ENCODE data around the gene HDDC2.

The HDDC2 gene

DNA sequence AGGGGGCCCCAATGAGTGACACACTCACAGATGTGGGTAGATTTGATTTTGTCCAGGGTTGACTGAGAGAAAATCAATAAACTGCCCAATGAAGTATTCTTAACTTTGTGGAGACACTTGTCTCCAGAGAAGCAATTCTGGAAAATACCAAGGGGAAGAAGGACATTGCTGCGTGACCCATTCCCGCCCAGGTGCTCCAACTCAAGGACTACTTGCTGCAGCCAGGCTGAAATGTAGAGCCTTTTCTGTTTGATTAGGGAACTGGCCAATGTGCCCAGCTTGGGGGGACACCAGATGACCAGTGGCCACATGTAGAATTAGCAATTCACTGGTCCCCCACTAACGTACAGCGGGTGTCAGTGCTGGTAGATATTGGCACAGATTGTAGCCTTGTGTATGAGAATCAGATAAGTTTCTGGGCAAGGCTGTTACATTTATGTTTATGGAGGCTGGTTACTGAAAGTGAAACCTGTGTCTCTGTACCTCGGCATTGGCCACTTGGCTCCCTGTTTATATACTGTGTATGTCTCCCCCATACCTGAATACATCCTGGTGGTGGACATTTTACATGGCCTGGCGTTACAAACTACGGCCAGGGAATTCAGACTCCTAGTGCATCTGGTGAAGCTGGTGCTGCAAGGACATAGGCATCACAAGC, 32.3 kb downstream of the HDDC2 start:
- DNase-seq, result no peak

DNA sequence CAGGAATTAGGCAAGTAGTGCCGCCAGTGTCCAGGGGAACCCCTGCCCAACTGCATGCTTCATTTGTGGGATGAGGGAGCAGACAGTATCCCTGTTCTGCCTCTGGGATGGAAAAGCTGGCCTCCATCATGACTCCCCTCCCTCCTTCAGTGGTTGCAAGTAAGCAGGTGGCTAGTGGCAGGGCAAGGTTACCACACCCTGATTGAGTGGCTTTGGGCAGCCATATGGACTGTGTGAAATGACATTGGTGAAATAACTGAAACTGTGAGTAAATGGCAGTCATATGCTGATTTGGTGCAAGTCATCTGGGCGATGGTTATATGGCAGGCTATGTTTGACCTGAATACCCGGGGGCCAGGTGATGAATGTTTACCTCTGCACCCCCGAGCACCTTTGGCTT, 33.0 kb downstream of the HDDC2 start:
- no peak for DNase-seq

- no peak for DNase-seq
These were observed 33.8 kb downstream of the HDDC2 start for GRCh38 chr6:125267806-125268523.

DNA sequence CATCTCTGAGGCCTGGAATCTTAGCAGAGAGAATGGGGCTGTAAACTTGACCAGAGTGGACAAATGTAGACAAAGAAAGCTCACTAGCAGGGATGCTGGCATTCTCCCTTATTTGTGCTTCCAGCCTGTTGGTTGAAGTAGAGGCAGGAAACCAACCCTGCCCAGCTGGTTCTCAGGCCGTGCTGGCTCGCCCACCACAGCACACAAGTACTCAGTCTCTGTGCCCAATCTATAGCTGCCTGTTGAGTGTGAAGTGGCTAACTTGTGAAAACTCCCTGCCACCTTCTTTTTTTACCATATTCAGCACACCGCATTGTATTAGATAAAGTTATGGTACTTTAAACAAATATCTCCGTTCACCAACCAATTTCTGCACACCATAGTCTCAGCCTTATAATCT, 37.3 kb downstream of the HDDC2 start:
- no peak for DNase-seq

DNA sequence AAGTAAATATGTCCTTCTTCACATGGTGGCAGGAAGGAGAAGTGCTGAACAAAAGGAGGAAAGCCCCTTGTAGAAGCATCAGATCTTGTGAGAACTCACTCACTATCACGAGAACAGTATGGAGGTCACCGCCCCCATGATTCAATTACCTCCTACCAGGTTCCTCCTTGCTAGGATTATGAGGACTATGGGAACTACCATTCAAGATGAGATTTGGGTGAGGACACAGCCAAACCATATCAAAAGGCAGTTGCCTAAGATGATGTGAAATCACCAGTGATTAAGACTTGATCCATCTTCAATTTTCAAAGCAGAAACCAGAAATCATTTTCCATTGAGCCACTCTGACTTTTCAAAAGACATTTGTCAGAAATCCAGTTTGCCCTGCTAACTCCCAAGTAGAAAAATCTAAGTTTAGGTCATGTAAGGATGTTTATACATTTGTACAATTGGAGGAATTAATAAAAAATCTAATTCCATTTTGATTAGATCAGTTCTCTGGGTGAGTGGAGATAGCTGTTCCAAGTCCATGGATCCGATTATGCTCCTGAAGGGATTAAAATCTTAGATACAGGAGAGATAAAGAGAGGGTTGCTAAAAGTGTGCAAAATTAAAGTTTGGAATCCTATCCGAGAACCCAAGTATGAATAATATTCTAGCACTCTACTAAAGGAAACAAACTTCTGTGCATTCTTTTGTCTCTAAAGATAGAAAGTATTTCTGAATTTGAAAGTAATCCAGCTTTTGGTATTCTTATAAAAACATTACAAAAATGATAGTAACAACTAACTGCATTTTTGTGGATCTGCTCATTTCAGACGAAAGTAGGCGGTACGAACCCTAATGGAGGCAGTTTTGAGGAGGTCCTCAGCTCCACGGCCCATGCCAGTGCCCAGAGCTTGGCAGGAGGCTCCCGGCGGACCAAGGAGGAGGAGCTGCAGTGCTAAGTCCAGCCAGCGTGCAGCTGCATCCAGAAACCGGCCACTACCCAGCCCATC, 39.5 kb downstream of the HDDC2 start:
- no peak for DNase-seq

GRCh38 chr6:125259354-125259736, 42.4 kb downstream of the HDDC2 start:
- DNase-seq, result no peak

GRCh38 chr6:125258651-125259353, 43.0 kb downstream of the HDDC2 start:
- DNase-seq, result no peak

DNA sequence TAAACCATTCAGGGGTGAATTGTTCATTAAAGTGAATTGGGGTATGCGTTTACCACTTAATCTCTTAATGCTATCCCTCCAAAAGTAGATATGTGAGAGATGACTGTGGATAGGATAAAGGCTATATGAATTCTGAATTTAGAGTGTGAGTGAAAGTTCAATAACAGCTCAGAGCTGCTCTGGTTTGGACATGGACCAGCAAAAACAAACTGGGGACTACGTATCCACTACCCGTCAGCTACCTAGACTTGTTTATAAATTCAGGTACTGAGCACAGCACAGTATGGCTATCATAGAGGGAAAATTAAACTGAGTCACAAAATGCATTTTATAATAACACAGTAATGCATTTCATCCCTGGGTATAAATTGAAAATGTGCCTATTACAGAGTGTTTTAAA, 44.4 kb downstream of the HDDC2 start:
- no peak for DNase-seq

DNA sequence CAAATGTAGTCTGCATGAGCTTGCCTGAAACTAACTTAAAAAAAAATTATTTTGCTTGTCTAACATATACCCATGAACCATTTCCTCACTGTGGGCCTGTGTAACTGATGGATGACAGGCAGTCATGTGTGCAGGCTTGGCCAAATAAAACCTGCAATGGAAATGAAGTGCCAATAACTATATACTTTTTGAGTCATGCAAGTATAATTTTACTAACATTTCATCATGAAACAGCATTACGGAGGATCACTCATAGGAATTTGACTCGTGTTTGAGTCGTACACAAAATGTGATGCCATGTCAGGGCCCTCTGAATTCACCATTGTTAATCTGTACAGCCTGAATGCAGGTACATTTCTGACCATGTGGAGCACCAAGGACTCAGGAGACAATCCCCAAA, 46.6 kb downstream of the HDDC2 start:
- no peak for DNase-seq

DNA sequence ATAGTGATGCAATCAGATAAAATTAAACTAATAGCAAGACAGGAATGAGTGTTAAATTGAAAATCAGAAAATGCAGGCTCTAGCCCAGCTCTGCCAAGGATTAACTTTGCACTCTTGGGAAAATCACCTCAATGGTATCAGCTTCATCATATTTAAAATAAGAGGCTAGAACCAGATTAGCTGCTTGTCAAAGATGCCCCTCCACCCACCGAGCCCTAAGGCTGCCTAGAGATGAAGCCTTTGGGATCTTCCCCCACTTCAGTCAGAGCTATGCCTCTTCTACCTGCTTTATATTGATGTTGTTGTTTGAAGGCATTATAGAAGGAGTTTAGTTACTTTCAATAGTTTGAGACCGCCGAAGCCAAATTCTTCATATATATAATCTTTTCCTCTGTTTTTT, 47.4 kb downstream of the HDDC2 start:
- DNase-seq, result no peak

DNA sequence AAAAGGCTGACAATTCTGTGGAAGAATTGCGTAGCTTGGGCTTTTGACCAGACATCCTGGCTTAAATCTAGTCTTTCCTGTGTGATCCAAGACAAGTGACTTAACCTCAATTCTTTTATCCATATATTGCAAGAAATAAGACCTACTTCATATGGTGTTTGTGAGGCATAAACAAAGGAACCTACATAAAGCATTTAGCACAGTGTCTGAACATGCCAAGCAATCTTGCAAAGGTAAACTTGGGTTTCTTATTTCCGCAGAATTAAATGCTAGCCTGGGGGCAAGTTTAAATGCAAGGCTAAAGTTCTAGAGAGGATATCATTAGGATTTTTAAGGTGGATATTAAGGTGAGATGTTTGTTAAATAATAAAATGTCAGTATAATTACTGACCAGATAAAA, 47.9 kb downstream of the HDDC2 start:
- DNase-seq, result no peak

DNA sequence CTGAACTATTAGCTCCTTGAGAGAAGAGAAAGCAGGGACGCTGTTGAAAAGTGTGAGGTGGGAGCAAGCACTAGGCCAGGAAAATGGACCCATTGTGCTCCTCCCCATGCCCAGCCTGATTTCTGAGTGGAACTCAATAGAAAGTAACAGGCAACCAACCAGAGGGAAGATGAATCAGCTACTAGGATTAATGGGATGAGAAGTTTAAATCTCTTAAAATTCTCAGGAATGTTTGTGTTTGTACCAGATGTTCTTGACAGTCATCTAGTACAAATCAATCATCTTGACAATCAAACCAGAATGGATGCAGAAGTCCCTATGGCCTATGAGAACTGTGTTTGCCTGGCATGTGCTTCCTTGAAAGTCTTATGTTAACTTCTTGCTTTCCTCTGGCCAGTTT, 48.9 kb downstream of the HDDC2 start:
- DNase-seq, result no peak

GRCh38 chr6:125251516-125252220, 50.1 kb downstream of the HDDC2 start:
- no peak for DNase-seq

- DNase-seq, result no peak
These were observed 51.3 kb downstream of the HDDC2 start for GRCh38 chr6:125250511-125250910.

DNA sequence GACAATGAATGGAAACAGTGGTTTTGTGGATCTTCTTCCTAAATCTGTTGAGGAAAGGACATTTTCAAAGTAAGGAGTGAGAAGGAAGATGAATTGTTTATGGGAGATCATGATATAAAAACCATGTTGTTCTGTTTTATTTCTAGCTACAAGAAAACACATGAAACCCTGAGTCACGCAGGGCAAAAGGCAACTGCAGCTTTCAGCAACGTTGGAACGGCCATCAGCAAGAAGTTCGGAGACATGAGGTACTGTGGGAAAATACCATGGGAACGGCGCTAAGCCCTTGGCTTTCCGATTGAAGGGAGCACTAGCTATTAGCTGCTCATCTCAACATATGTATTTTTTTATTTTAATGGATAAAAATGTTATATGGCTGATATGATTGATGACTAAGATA, 53.6 kb downstream of the HDDC2 start:
- DNase-seq, result no peak

DNA sequence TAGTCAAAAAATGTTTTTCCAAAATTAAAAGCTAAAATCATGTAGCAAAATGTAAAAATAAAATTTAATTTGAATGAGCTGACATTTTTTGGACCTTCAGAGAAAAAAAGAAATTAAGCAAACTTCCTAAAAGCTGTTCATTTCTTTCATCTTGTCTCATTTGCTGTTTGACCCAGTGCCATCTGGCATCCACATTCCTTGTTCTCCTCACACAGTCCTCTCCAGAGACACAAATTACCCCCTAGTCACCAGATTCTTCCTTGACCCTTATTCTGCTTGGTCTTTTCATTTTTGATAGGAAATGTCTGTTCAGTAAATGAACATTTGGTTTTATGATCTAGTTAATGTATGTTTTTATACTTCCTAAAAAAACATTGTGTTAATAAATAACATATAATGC, 55.2 kb downstream of the HDDC2 start:
- DNase-seq, result no peak

DNA sequence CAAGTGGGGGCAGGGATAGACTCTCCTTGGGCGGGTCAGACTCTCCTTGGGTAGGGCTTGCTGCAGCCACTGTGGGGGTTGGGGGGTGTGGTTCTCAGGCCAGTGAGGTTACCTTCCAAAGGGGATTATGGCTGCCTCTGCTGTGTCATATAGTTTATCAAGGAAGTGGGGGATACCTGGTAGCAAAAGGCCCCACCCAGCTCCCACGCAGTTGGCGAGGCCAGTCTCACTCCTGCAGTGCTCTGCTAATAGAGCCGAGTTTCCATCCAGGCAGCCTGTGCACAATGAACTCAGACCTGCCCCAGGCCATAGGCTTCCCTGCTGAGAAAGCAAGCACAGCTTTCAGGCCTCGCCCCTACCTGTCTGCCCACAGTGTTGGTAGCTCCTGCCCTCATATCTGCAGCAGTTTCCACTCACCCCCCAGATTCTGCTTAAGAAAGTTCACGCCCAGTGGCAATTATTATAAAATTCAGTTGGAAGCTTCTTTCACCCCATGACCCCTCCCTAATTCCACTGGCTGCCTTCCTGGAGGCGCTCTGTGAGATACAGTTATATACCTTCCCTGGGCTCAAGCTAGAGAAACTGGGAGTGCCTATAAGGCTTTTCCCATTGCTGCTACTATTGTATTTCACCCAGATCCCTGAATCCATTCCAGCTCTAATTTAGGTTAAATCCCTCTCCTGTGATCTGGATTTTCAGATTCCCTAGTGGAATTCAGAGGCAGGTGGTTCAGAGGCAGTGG, 56.1 kb downstream of the HDDC2 start:
- no peak for DNase-seq

GRCh38 chr6:125245109-125245508, 56.7 kb downstream of the HDDC2 start:
- DNase-seq, result no peak

DNA sequence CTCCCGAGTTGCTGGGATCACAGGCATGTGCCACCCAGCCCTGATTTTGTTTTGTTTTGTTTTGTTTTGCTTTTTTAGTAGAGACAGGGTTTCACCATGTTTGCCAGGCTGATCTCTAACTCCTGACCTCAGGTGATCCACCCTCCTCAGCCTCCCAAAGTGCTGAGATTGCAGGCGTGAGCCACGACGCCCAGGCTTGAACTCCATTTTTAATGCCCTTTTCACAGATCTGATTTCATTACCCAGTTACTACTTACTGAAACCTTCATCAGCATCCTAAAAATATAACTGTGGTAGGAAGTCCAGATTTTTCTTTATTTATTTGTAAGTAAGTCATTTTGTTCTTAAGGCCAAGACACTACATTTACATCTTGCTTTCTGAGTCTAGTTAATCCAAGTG, 64.0 kb downstream of the HDDC2 start:
- no peak for DNase-seq

DNA sequence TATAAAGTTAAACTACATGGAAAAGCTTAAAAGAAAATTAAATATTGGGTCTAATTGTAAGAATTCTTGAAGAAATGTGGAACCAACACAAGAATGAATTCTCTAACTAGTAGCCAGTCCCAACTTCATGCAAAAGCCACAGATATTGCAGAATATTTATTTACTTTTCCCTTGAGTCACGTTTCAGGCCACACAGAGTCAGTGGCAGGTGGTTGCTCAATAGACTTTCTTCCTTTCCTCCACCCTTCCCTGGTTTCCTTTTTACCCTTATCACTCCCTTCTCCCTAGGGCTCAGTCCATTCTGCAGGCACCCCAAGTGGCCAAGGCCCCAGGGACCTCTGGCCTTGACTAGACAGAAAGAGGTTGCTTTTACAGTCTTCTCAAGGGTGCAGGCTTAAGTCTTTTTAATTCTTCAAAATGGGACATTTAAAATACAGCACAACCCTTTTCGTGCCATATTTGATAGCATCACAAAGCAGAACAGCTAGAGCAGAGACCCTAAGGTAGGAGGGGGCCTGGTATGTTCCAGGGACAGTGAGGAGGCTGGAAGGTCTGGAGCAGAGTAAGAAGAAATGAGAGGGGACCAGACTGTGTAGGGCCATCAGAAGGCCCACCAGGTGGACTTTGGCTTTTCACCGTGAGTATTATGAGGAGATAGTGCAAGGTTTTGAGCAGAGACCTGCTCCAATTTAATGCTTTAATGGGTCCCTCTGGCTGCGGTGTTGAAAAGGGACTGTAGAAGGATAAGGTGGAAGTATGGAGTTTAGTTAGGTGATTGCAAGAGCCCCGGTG, 65.0 kb downstream of the HDDC2 start:
- no peak for DNase-seq

Measured in C1 segment of cervical spinal cord (tissue), 14 donors.